Smooth muscle cell (in vitro differentiated cells): ENCODE data around the gene NUP153. TPM values are rescaled to one million over a fixed set of nuclear protein-coding genes. Genes with fewer than 3 reads are reported as not detected.

ENCODE experiments used
- DNase-seq: peaks from one replicate; lab custom pipeline; 2025; ENCODE audit not compliant: unreplicated experiment; lab: John Stamatoyannopoulos, UW
- H2AFZ ChIP-seq: fragments of 200-600 bp; sonication (generic); 2 replicates; pipeline ENCODE4 v1.6.0; 2016; ENCODE audit warnings: antibody characterized with exemption, low read depth, mild to moderate bottlenecking
- H3F3A ChIP-seq: fragments of 200-600 bp; sonication (generic); 2 replicates; pipeline ENCODE4 v1.6.0; 2017; ENCODE audit warnings: antibody characterized with exemption, low read depth
- H3K27ac ChIP-seq: fragments of 200-600 bp; sonication (generic); 2 replicates; pipeline ENCODE4 v1.5.1; 2016; ENCODE audit warnings: low read depth, mild to moderate bottlenecking
- H3K27me3 ChIP-seq: fragments of 200-600 bp; sonication (generic); 2 replicates; pipeline ENCODE4 v1.6.1; 2016; ENCODE audit warnings: low read depth, mild to moderate bottlenecking
- H3K36me3 ChIP-seq: fragments of 200-600 bp; sonication (generic); 2 replicates; pipeline ENCODE4 v1.5.1; 2016; ENCODE audit warnings: low read depth
- H3K4me1 ChIP-seq: fragments of 200-600 bp; sonication (generic); 2 replicates; pipeline ENCODE4 v1.5.1; 2016; ENCODE audit warnings: low read depth
- H3K4me2 ChIP-seq: fragments of 200-600 bp; sonication (generic); 2 replicates; pipeline ENCODE4 v1.6.0; 2016; ENCODE audit warnings: mild to moderate bottlenecking
- H3K4me3 ChIP-seq: fragments of 200-600 bp; sonication (generic); 2 replicates; pipeline ENCODE4 v1.5.1; 2016; ENCODE audit warnings: mild to moderate bottlenecking
- H3K79me2 ChIP-seq: fragments of 200-600 bp; sonication (generic); 2 replicates; pipeline ENCODE4 v1.6.0; 2016; ENCODE audit warnings: low read depth, mild to moderate bottlenecking
- H3K9ac ChIP-seq: fragments of 200-600 bp; sonication (generic); 2 replicates; pipeline ENCODE4 v1.6.0; 2016; ENCODE audit warnings: low read depth
- H3K9me3 ChIP-seq: fragments of 200-600 bp; sonication (generic); replicated peaks from 2 replicates; pipeline ENCODE4 v1.5.1; 2016; ENCODE audit warnings: low read depth
- H4K20me1 ChIP-seq: fragments of 200-600 bp; sonication (generic); 2 replicates; pipeline ENCODE4 v1.6.0; 2016; ENCODE audit warnings: low read depth
- CTCF ChIP-seq: fragments of 200-600 bp; sonication (generic); IDR thresholded peaks from 2 replicates; pipeline ENCODE4 v1.5.1; 2017; ENCODE audit warnings: borderline replicate concordance, mild to moderate bottlenecking, antibody characterized with exemption; ENCODE audit not compliant: insufficient read depth, poor library complexity, severe bottlenecking
- WGBS: methylation state at CpG from one replicate; pipeline ENCODE4 v1.1.7; 2016; ENCODE audit warnings: low lambda C conversion rate; 5-methylcytosine and 5-hydroxymethylcytosine counted together
- polyA plus RNA-seq: library from polyadenylated mRNA; unstranded; fragments of >200 nt; fragmentation: Nextera tagmentation; extraction: Ambion mirVana; gene quantifications from 2 replicates; pipeline ENCODE4 v1.2.1, GENCODE V29; 2016
- total RNA-seq: library from RNA; depleted of rRNA; stranded (reverse); fragments of >200 nt; gene quantifications from 2 replicates; pipeline ENCODE4 v1.2.3, GENCODE V29; 2014

The NUP153 gene
- total and polyA plus RNA-seq, 2 experiments from 2014 or later: 9.7 to 39.4 TPM

DNA sequence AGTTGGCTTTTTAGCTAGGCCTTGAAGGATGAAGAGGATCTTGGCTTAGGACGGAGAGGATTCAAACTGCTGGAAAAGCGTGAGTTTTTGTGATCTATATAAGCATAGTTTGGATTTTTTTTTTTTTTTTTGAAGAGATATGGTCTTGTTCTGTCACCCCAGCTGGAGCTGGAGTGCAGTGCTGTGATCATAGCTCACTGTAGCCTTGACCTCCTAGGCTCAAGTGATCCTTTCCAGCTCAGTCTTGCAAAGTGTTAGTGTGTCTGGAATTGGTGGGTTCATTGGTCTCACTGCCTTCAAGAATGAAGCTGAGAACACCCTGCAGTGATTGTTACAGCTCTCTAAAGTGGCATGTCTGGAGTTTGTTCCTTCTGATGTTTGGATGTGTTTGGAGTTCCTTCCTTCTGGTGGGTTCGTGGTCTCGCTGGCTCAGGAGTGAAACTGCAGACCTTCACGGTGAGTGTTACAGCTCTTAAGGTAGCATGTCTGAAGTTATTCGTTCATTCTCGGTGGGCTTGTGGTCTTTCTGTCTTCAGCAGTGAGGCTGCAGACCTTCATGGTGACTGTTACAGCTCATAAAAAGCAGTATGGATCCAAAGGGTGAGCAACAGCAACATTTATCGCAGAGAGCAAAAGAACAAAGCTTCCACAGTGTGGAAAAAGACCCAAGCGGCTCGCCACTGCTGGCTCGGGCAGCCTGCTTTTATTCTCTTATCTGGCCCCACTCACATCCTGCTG is 37.5 kb upstream of the NUP153 start:
- H4K20me1 ChIP-seq: no peaks in the 10 kb centered on the region
- H3K9ac ChIP-seq: no peak overlapping the region
- WGBS: 58% methylated on average over 11 of the region's 11 CpGs
- H3K36me3 ChIP-seq: no peaks in the 10 kb centered on the region
- H3K4me1 ChIP-seq: no peaks in the 10 kb centered on the region
- H3K27ac ChIP-seq: no peak overlapping the region
- H2AFZ ChIP-seq: no peak overlapping the region
- no peak for TF ChIP-seq CTCF
- H3K79me2 ChIP-seq: no peaks in the 10 kb centered on the region
- H3K4me3 ChIP-seq: no peak overlapping the region
- H3K9me3 ChIP-seq: no peaks in the 10 kb centered on the region
- no peaks in the 10 kb centered on the region for H3K27me3 ChIP-seq
- DNase-seq: no peak
- H3K4me2 ChIP-seq: no peak overlapping the region
- no peaks in the 10 kb centered on the region for H3F3A ChIP-seq

GRCh38 chr6:17741507-17741906 is 34.8 kb upstream of the NUP153 start:
- no peaks in the 10 kb centered on the region for H3K4me1 ChIP-seq
- H3K27ac ChIP-seq: no peak overlapping the region
- TF ChIP-seq CTCF: no peak
- WGBS: 77% methylated on average over 8 of the region's 8 CpGs
- no peak overlapping the region for H3K4me3 ChIP-seq
- H3K9ac ChIP-seq: no peak overlapping the region
- no peak overlapping the region for H2AFZ ChIP-seq
- H3K4me2 ChIP-seq: no peak overlapping the region
- no peaks in the 10 kb centered on the region for H3K27me3 ChIP-seq
- H3K79me2 ChIP-seq: no peaks in the 10 kb centered on the region
- peaks cover 4% of the 10 kb centered on the region for H3K9me3 ChIP-seq
- H3F3A ChIP-seq: no peaks in the 10 kb centered on the region
- no peaks in the 10 kb centered on the region for H4K20me1 ChIP-seq
- DNase-seq: no peak
- no peaks in the 10 kb centered on the region for H3K36me3 ChIP-seq

GRCh38 chr6:17740559-17741220 is 34.0 kb upstream of the NUP153 start:
- H3K36me3 ChIP-seq: no peaks in the 10 kb centered on the region

More at GRCh38 chr6:17740559-17741220, 34.0 kb upstream of the NUP153 start:
- no peaks in the 10 kb centered on the region for H3K79me2 ChIP-seq
- H3K4me3 ChIP-seq: no peak overlapping the region
- no peaks in the 10 kb centered on the region for H3F3A ChIP-seq
- no peak for DNase-seq
- no peaks in the 10 kb centered on the region for H3K27me3 ChIP-seq
- 88% methylated on average over 5 of the region's 5 CpGs for WGBS
- no peak overlapping the region for H3K9ac ChIP-seq
- TF ChIP-seq CTCF: no peak
- no peak overlapping the region for H3K4me2 ChIP-seq
- no peaks in the 10 kb centered on the region for H3K4me1 ChIP-seq
- no peak overlapping the region for H2AFZ ChIP-seq
- H3K27ac ChIP-seq: no peak overlapping the region
- peaks cover 4% of the 10 kb centered on the region for H3K9me3 ChIP-seq
- H4K20me1 ChIP-seq: no peaks in the 10 kb centered on the region
